HG03066 (cell line): Measurements from ENCODE around the gene SLC6A19.
A peak's percentile ranks its signal among the peaks of the same experiment; 100 is the strongest.

ENCODE experiments used
- ATAC-seq: cut with Tn5 transposase; IDR thresholded peaks from one replicate; pipeline ENCODE4 v1.9.1; 2021; ENCODE audit warnings: low read depth; ENCODE audit not compliant: unreplicated experiment

Gene SLC6A19

DNA sequence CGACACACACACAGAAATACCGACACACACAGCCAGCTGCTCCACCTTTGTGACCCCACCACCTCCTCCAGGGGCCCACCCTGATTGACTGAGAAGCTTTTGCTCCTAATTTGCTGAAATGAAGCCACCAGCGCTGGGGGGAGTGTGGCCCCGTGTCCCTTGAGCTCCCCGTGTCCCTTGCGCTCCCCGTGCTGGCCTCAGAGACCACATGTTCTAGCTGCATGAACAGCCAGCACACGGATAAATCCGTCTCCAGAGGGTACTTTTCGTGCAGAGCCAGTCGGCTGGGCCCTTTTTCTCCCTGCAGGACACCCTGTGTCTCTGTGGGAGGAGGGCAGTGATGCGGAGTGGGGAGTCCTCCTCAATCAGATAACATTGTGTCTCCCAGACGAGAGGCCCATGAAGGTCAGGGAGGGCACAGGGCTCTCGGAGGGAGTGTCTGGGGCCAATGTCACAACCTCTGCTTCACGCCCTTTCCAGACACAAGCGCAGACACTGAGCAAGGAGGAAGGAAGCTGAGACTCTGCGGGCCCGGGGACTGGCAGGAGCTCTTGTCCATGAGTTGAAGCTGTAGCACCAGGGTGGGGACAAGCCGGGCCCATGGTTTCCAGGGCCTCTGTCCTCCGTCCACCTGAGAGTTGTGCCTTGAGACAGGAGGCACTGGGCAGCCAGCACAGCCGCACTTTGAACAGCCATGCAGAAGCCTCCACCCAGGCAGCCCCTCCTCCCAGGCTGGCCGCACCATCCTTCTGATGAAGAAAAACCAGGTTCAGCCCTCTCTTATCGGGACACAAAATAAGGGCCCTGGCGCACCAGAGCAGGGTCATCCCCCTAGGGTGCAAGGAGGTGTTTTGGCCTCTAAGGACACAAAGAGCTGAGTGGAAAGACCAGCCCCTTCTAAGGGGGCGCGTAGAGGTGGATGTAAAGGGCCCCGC, 36.4 kb upstream of the SLC6A19 start:
- ATAC-seq: no peak

DNA sequence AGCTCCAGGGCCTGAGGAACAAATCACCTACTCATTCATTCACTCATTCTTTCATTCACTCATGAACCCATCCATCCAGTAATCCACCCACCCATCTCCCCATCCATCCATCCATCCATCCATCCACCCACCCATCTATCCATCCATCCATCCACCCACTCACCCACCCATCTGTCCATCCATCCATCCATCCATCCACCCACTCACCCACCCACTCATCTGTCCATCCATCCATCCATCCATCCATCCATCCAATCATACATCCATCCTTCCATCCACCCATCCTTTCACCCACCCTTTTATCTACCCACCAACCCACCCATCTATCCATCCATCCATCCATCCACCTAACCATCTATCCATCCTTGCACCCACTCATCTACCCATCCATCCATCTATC, 35.5 kb upstream of the SLC6A19 start:
- no peak for ATAC-seq

DNA sequence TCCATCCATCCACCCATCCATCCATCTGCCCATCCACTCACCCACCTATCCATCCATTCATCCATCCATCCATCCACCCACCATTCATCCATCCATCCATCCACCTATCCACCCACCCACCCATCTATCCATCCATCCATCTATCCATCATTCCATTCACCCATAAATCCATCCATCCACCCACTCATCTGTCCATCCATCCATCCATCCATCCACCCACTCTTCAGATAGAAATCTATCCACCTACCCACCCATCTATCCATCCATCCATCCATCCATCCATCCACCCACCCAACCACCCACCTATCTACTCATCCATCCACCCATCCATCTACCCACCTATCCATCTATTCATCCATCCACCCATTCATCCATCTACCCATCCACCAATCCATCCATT, 35.0 kb upstream of the SLC6A19 start:
- no peak for ATAC-seq

DNA sequence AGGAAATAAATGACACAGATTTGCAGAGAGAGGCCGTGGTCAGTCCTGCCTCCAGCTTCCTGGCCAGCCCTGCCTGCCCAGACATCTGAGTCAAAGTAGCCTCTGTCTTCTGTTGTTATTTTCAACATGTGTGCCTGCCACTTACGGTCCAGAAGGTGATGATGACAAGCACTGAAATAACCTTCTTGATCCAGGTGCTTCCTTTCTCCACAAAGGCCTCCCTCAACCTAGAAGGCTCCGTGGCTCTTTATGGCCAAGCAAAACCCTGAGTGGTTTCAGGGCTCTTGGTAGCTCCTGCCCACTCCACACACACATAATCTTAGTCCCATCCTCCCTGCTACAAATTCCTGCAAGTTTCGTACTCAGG, 34.1 kb upstream of the SLC6A19 start:
- ATAC-seq: no peak

DNA sequence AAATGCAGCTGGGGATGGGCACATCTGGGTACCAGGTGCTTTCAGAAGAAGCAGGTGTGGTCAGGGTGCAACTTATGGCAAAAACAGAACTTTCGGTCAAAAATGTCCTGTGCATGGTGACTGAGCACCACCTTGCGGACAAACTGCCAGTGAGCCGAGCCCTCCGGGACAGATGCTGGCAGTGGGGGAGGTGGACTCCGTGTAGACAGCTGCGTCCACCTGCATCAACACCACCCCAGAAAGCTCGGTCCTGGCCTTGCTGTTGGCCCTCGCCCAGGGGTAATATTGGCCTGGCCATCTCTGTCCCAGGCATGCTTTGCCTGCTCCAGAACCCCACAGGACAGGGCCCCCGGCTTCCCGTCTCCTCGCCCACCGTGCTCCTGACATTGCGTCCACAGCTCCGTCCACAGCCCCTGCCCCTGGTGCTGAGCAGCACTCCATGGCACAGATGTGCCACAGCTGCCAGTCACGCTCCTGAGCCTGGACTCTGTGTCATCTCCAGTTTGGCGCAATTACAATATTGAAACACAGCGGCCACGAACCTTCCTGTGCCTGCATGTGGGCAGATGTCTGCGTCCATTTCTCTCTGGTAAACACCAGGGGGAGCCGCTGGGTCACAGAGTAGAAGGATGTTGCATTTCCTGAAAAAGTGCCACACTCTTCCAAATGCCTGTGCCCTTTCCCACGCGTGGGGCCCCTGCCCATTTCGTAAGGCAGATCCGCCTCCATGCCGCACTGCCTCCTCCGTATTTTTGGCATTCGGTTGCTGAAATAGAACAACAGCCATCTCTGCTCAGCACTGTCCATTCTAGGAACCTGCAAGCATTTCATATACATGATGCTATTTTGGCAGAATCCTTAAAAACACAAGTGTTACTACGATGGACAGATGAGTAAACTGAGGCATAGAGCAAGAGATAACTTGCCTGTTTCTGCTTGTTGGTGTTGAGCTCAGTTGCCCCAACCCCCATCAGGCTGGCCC, 33.4 kb upstream of the SLC6A19 start:
- ATAC-seq: peak; percentile 73

DNA sequence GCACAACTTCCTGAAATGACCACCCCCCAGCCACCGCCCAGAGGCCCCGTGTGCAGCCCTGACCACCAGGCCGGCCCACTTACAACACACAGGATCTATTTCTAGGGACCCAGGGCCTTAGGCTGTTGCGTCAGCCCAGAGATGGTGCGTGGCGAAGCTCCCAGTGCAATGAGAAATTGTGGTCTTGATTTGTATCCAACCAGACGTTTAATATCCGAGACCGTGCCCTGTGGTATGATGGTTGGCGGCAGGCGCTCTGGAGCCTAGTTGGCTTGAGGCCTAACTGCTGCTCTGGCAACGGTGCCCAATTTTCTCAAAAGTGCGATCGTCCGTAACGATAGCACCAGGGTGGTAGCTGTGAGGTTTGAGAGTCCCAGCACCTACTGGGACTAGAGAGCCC, 32.6 kb upstream of the SLC6A19 start:
- ATAC-seq: no peak

DNA sequence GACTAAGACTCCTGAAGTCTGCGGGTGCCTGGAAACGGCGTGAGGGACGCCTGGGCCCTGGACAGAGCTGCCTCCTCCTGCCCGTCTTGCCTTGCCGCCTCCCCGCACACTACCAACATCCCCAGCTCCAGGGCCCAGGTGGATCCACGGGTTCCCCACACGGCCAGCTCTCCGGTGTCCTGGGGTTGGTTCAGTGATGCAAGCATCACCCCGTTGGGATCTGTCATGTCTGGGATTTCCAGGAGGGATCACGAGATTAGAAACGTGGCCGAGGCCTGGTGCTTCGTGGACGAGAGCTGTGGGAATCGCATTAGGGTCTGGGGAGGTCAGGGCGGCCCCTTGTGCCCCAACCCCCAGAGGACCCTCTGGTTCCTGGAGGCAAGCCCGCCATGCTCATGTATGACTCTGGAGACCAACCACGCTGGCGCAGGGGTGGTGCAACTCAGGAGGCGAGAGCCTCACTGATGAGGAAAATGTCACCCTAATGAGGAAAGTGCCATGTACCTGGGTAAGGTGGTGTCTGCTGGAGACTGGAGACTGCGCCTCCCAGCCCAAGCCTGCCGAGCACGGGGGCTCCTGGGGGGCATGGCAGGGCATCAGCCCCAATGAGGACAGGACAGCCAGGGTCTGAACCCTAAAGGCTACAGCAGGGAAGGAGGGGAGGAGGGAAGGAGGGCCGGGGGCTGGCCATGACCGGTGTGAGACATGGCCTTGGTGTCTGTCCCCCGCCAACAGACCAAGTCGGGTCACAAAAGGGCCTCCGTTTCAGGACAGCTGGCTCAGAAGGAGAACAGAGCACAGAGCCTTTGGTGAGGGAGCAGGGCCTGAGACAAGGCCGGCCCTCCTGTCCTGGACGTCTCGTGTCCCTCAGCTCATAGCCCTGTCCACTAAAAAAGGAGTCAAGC, 31.9 kb upstream of the SLC6A19 start:
- ATAC-seq: no peak

DNA sequence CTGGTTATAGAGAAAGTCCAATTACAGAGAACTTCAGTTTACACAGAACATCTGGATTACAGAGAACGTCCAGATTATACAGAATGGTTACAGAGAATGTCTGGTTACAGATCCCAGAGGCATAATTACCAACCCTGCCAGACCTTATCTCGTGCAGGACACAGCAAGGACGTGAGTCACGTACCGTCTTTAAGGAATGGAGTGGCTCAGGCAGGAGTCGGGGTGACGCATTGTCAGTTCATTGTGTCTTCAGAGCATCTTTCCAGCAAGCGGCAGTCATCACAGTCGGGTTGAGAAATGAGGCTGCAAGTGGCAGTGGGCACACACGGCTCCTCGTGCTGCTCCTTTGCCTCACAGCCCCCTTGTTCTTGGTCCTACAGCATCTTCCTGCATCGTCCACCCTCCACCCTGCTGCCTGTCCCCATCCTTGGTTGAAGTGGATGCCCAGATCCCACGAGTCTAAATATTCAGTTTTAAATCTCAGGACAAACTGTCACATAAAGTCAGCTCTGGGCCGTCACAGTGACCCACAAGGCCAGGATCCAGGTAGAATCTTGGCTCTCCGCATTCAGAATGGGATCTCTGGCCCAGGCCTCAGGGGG, 30.0 kb upstream of the SLC6A19 start:
- no peak for ATAC-seq

DNA sequence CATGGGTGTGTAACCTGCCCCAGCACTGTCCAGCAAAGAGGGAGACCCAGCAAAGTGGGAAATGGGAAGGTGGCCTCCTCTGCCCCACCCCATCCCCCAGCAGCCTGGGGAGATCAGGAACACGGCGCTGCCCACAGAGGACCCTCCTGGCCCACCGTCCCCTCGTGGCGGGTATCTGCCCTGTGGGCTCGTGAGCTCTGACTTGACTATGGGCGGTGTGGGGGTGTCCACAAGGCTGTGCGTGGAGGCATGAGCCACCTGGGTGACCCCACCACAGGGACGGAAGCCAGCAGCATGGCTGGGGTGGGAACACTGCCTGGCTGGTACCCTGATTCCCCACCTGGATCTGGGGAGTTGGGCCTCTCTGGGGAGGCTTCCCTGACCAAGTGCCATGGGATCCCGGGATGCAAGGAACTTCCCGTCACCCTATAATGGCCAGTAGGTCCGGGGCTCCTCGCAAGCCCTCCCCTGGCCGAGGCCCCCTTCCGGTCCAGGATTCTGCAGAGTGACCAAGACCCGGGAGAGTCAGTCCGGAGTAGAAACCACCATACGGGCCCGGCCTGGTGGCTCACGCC, 29.3 kb upstream of the SLC6A19 start:
- ATAC-seq: no peak

DNA sequence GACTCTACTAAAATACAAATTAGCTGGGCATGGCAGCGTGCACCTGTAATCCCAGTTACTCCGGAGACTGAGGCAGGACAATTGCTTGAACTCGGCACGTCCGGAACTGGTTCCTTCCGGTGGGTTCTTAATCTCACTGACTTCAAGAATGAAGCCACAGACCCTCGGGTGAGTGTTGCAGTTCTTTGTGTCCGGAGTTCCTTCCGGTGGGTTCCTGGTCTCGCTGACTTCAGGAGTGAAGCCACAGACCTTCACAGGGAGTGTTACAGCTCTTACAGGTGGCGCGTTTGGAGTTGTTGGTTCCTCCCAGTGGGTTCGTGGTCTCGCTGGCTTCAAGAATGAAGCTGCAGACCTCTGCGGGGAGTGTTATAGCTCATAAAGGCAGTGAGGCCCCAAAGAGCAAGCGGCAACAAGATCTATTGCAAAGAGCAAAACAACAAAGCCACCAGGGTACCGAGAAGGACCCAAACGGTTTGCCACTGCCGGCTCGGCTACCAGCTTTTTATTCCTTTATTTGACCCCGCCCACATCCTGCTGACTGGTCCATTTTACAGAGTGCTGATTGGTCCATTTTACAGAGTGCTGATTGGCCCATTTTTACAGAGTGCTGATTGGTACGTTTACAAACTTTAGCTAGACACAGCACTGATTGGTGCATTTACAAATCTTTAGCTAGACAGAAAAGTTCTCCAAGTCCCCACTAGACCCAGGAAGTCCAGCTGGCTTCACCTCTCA, 28.6 kb upstream of the SLC6A19 start:
- no peak for ATAC-seq

DNA sequence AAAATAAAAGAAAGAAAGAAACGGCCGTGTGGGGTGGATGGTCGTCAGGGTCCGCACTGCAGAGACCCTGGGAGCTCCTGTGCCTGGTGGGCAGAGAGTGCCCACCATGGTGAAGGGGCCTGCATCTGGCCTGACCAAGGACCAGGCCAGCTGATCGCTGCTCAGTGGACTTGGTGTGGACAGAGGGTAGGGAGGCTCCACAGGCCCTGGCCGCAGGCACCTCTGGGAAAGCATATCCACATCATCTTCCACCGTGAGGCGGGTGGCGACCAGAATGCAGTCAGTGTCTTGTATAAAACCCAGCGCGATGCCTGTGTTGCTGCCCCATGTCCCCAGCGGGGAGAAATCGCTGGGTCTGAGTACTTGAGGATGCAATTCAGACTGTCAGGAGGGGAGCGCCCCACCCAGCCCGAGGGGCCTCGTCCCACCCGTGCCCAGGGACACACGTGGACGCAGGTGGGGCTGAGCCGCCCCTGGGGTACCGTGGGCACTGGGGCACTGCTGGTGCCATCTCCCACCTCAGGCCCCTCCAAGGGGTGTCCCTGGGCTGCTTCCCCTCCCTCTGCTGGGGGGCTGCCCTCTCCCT, 27.8 kb upstream of the SLC6A19 start:
- ATAC-seq: no peak

DNA sequence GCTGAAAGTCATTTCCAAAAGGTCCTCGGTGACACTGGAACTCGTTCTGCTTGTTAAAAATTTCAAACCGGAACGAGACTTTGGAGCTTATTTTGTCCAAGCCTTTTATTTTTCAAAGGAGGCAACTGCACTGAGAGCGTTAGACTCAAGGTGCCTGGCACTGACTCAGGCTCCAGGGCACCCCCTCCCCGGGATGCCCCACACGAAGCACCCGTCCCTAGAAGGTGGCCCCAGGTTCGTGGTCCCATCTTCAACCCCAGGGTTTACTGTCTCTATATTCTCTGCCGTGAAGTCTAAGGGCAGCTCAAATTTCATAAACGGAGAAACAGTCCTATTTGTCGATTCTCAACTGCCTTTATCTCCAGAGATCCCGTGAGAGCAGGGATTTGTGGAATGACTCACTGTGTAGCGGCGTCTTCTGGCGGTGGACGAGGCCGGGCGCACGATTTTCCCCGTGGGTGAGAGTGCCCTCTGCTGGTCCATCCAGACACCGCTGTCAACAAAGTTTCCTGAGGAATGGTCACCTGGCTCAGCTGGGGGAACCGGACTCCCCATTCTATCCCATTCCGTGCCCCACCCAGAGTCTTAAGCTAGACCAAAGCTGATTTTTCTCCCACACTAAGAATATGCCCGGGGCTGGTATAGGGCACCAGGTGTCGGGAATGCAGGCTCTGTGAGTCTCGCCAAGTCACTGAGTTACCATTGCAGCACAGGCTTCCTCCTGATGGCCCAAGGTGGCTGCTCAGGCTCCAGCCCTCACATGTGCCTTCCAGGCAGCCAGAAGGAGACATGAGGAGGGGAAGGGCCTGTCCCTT, 27.1 kb upstream of the SLC6A19 start:
- no peak for ATAC-seq

DNA sequence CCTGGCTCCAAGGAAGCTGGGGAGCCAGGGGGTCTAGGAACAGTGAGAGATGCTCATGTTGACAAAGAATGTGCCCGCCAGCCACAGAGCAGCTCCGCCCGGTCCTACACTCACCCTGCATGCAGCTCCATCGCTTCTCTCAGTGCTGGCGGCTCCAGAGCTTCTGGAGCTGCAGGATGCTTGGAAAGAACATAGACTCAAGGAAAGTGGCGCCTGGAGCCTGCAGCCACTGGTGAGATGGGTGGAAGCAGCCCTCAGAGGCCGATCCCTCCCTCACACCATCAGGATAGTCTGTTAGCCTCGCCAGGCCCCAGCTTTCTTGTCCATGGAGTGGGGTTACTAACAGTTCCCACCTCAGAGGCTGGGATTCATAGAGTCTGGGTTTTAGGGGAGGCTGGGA, 26.4 kb upstream of the SLC6A19 start:
- ATAC-seq: no peak

DNA sequence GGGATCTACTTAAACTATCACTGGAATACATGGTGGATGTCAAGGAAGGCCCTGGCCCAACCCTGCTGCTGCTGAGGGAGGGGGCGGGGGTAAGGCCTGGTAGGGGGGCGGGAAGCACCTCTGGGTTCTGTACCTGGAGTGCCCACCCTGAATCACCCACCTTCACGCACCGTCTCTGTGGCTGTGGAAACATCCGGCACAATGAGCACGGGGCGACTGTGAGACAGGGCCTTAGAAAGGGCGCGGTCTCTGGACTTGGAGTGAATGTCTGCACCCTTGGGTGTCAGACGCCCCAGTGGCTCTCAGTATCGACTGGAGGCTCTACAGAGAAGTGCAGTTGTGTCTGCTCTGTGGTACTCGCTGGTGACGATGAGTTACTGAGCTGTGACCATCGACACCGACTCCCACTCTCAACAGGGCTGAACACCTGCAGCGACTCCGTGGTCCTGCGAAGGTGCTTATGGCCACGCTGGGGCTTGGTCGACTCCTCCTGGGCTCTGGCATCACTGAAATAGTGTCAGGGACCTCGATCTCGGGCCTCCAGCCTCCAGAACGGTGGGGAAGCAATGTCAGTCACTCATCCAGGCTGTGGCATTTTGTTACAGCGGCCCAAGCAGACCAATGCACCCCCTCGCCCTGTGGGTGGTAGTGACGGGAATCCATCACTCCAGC, 25.5 kb upstream of the SLC6A19 start:
- ATAC-seq: no peak

DNA sequence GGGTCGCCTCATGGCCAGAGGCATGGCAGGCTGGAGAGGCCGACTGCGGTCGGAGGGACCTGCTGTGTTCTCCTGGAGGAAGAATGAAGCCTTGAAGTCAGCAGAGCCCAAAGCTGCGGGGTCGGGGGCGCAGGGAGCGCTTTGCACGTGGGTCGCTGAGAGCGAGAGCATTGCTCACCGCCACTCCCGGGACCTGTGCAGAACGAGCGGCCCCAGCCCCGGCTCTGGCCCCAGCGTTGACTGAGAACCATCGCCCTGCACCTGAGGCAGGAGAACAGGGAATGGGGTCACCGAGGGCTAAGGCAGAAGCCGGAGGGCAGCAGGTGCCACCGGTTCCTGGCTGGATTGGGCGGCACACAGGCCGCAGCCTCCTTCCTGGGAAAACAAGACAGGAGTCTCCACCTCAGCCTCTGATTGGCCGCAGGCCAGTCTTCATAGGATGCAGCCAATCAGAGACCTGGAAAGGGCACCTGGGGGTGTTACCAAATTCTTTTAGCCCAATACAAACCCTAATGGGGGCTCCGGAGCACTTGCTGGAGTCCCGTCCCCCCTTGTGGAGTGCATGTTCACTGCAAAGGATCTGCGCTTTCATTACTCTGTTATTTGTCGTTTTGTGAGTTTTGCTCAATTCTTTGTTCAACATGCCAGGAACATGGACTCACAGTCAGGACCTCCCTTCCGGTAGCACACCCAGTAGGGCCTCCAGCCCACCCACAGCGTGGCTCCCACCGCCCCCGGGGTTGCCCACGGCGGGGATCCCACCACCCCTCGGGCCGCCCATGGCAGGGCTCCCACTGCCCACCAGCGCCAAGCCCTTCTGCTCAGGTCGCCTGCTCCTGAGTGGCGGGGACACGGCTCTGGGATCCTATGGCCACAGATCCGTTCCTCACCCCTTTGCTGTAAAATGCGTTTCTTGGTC, 24.7 kb upstream of the SLC6A19 start:
- ATAC-seq: no peak

DNA sequence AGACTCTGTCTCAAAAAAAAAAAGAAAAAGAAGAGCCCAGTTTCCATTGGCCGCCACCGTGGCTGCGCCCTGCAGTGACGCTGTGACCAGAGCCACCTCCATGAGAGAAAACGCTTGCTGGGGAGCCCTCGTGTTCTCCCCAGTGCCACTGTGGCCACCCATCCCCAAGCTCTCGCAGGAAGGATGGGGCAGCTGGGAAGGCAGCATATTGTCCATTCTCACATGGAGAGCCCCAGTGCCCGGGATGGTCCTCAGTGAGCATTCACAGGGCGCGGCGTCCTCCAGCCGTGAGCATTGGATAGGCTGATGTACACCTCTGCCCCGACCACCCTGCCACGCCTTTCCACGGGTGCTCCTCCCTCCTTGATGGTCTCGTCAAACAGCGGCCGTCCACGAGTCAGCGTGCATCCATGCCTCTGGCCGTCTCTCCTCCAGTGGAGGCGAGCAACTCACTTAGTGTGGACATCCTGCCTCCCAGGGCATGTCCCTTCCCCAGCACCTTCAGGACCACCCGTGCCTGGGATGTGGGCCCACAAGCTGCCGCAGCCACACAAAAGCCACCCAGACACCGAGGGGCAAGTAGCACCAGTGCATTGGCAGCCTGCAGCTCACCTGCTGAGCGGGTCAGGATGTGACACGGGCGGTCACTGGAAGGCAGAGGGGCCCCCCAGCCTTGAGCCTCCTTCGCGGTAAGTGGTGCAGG, 23.4 kb upstream of the SLC6A19 start:
- ATAC-seq: no peak
